Transverse colon (tissue), 4 donors: ENCODE data around the gene ZFPM1. TPM values are rescaled to one million over a fixed set of nuclear protein-coding genes. Genes with fewer than 3 reads are reported as not detected.
A peak's percentile ranks its signal among the peaks of the same experiment; 100 is the strongest.

ENCODE experiments used
- DNase-seq: peaks from one replicate; pipeline ENCODE4 v3.0.0-alpha.2; 2019
- H3K27ac ChIP-seq, 4 donors: fragments of 200-600 bp; sonication (generic); 2 replicates each; pipeline ENCODE4 v1.5.1; 2016 to 2018; ENCODE audit warnings: inconsistent platforms in 4 of 4
- H3K27me3 ChIP-seq: fragments of 200-600 bp; sonication (generic); 2 replicates; pipeline ENCODE4 v1.5.1; 2017; ENCODE audit warnings: inconsistent platforms
- H3K36me3 ChIP-seq, 4 donors: fragments of 200-600 bp; sonication (generic); 2 replicates each; pipeline ENCODE4 v1.5.1; 2017 to 2019; ENCODE audit warnings: inconsistent platforms in 4 of 4
- H3K4me1 ChIP-seq, 4 donors: fragments of 200-600 bp; sonication (generic); 2 replicates each; pipeline ENCODE4 v1.5.1; 2017 to 2020; ENCODE audit warnings: inconsistent platforms in 4 of 4
- H3K4me3 ChIP-seq, 4 donors: fragments of 200-600 bp; sonication (generic); 1 replicate in 1 of 4; 2 replicates in 3 of 4; pipeline versions ENCODE4 v1.5.1 to v1.6.1; 2017 to 2019; ENCODE audit warnings: inconsistent platforms in 4 of 4
- H3K9me3 ChIP-seq, 2 donors: fragments of 200-600 bp; sonication (generic); 2 replicates each; pipeline ENCODE4 v1.5.1; 2017 to 2019; ENCODE audit warnings: inconsistent platforms in 2 of 2
- CTCF ChIP-seq, 5 experiments: fragments of 200-600 bp in 3 of 5; fragments of 450-650 bp in 2 of 5; sonication (generic) in 3 of 5; IDR thresholded peaks; 1 replicate in 2 of 5; 2 replicates in 3 of 5; pipeline ENCODE4 v1.5.1; 2016 to 2017; ENCODE audit warnings: antibody characterized with exemption in 5 of 5, inconsistent platforms in 3 of 5, mild to moderate bottlenecking in 2 of 5, moderate library complexity in 1 of 5
- EP300 ChIP-seq: sonication (generic); formaldehyde crosslinking; IDR thresholded peaks from one replicate; pipeline ENCODE4 v1.6.1; 2017; ENCODE audit warnings: antibody characterized with exemption, low read depth
- POLR2A ChIP-seq: fragments of 450-650 bp; IDR thresholded peaks from one replicate; pipeline ENCODE4 v1.6.1; 2016; ENCODE audit warnings: antibody characterized with exemption, mild to moderate bottlenecking, moderate library complexity
- POLR2AphosphoS5 ChIP-seq, 3 donors: sonication (generic); formaldehyde crosslinking; IDR thresholded peaks; one replicate each; pipeline ENCODE4 v1.6.1; 2016; ENCODE audit warnings: antibody characterized with exemption in 3 of 3
- WGBS, 2 donors: methylation state at CpG; one replicate each; pipeline ENCODE4 v1.1.5; 2018; ENCODE audit warnings: low coverage in 1 of 2; 5-methylcytosine and 5-hydroxymethylcytosine counted together
- in situ Hi-C, 4 donors: fragments of 200-750 bp; cut with MboI; loops; one replicate each; pipeline versions ENCODE4 v1.15.0 to v1.15.1; 2017; ENCODE audit warnings: low sequenced_read_pairs in 3 of 4, low pct_ligation_motif_present in 1 of 4, low pct_unique_long_range_greater_than_20kb in 1 of 4
- intact Hi-C: fragments of 100-400 bp; cut with DNase I; formaldehyde crosslinking; loops from one replicate; pipeline ENCODE4 v1.15.1; 2023; ENCODE audit warnings: low total_unique reads
- total RNA-seq, 4 donors: library from RNA; depleted of rRNA; stranded (reverse); fragments of >200 nt; gene quantifications; one replicate each; pipeline ENCODE4 v1.1.0, GENCODE V29; 2016

ZFPM1 gene
- total RNA-seq, 4 donors from 2014 or later: 1.2 to 4.6 (median 3.1) TPM

DNA sequence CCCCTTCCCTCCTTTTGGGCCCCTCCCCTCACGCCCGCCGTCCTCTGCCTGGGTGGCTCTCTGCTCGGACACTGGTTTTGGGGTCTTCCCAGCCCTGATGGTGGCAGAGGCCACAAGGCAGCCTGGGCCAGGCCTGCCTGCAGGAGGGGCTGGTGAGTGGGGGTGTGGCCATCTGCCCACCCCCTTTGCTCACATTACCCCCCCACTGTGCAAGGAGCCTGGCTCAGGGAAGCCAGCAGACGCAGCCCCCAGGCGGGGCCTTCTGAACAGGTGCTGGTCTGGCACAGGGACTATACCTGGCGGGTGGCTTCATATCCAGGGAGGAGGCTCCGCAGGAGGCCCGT lies 10.7 kb upstream of the ZFPM1 start:
- H3K27me3 ChIP-seq: peaks cover 25% of the 10 kb centered on the region
- WGBS, 2 donors: 48% methylated on average over 4 of the region's 9 CpGs; no CpG with 5 or more reads in 1 of the 2 donors
- DNase-seq: no peak
- no peaks in the 10 kb centered on the region for H3K9me3 ChIP-seq
- in situ Hi-C loops: loop anchor here in 2 of 4 donors (10.0 to 25.0 kb wide), 2 partner anchors 82 to 120 kb away; partner anchors contain the start of gene ZC3H18 (in 1 of the 2)
- H3K4me3 ChIP-seq: no peak overlapping the region
- no peaks in the 10 kb centered on the region for H3K36me3 ChIP-seq
- TF ChIP-seq EP300: no peak
- TF ChIP-seq POLR2A: no peak
- no peak for TF ChIP-seq POLR2AphosphoS5 (IDR thresholded peaks at IDR 0.05)
- no peak for TF ChIP-seq CTCF (IDR thresholded peaks at IDR 0.05)
- H3K4me1 ChIP-seq: peaks cover 0 to 6% (median 3%) of the 10 kb centered on the region in 4 donors
- intact Hi-C loops: loop anchor here (2.0 to 5.0 kb wide), 2 partner anchors 84 to 120 kb away; no protein-coding TSS in a partner anchor
- no peak overlapping the region for H3K27ac ChIP-seq

DNA sequence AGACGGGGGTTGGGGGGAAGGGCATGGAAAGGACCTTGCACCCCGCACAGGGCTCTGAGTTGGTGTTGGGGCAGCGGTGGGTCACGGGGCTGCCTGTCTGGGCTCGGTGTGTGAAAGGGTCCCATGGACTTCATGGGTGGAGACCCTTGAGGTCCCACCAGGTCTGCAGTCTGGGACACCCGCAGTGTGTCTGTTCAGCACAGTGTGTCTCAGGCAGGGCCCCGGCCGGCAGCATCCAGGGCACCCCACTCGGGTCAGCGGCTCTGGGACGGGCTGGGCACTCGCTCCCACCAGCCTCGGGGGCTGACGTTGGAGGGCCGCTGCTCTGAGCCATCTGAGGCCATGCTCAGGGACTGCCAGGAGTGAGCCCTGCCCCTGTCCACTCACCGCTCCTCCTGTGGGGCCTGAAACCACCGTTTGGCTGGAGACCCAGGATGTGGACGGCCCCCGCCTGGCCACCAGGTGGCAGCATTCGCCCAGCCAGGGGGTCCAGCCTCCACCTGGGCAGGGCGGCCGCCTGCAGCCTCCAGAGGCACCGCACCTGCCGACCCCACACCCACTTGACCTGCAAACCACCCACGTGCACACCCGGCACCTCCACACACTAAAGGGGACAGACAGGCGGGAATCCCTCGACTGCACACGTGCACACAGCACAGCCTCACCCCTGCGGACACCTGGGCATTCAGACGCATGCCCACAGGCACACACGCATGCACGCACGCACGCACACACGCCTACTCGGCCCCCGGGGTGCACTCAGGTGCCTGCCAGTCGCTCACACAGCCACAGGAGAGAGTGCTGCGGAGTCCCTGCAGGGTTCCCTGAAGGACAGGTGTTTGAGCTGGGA lies 10.1 kb upstream of the ZFPM1 start:
- no peak for TF ChIP-seq EP300
- peak; percentile 94 to 99 (median 96) for TF ChIP-seq CTCF (IDR thresholded peaks at IDR 0.05)
- TF ChIP-seq POLR2AphosphoS5 (IDR thresholded peaks at IDR 0.05): peak in 1 of 3 donors; percentile 13
- in situ Hi-C loops: loop anchor here in 2 of 4 donors (10.0 to 25.0 kb wide), 2 partner anchors 82 to 119 kb away; partner anchors contain the start of gene ZC3H18 (in 1 of the 2)
- intact Hi-C loops: loop anchor here (2.0 to 5.0 kb wide), 2 partner anchors 84 to 119 kb away; no protein-coding TSS in a partner anchor

DNA sequence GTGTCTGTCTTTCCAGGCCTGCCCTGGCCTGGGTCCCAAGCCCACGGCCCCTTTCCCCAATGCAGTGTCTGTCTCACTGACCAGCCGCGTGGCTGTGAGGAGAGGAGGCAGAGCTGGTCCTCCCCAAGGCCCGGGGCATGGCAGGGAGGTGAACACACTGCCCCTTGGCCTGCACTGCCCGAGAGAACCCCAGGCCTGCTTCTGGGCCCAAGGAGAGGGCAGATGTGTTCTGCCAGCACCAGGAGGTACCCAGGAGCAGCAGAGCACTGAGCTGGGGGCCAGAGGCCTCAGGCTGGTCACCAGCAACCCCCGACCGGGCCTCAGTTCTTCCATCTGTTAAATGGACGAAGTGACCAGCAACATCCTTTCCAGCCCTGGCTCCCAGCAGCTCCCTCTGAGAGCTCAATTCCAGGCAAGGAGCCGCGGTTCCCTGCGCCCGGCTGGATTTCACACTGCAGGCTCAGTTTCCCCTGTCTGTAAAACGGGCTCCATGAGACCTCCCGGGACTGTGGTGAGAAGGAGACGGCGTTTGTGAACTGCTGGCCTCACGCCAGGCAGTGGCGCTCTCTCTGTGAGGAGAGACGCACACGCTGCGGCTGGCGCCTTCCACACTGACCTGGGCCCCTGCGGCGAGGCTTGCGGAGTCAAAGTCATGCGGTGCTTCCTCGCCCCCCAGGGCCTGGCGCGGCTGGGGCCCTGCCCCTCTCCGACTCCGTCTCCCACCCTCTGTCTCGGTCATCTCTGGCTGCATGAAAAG lies 8.1 kb upstream of the ZFPM1 start:
- Histone ChIP-seq H3K27ac (no peak overlapping the region), H3K4me3 (no peak overlapping the region), H3K4me1 (peaks cover 0 to 7% (median 2%) of the 10 kb centered on the region in 4 donors), H3K9me3 (no peaks in the 10 kb centered on the region), H3K36me3 (no peaks in the 10 kb centered on the region), H3K27me3 (peaks cover 21% of the 10 kb centered on the region)
- intact Hi-C loops: loop anchor here (5.0 kb wide), 1 partner anchor 117 kb away; no protein-coding TSS in a partner anchor
- DNase-seq: no peak
- 71% methylated on average over 32 of the region's 32 CpGs; no CpG with 5 or more reads in 1 of the 2 donors for WGBS, 2 donors
- in situ Hi-C loops: loop anchor here in 2 of 4 donors (10.0 to 25.0 kb wide), 2 partner anchors 80 to 117 kb away; partner anchors contain the start of gene ZC3H18 (in 1 of the 2)
- TF ChIP-seq POLR2A (no peak), EP300 (no peak), CTCF (IDR thresholded peaks at IDR 0.05) (no peak), POLR2AphosphoS5 (IDR thresholded peaks at IDR 0.05) (no peak)

More for the DNA sequence above, 10.1 kb upstream of the ZFPM1 start:
- Histone ChIP-seq H3K27me3 (peaks cover 21% of the 10 kb centered on the region), H3K9me3 (no peaks in the 10 kb centered on the region), H3K4me3 (no peak overlapping the region), H3K36me3 (no peaks in the 10 kb centered on the region), H3K4me1 (peaks cover 0 to 3% (median 1%) of the 10 kb centered on the region in 4 donors), H3K27ac (no peak overlapping the region)
- DNase-seq: peak; percentile 83
- WGBS, 2 donors: 26% methylated on average over 39 of the region's 40 CpGs; no CpG with 5 or more reads in 1 of the 2 donors
